GM21717 (cell line): ENCODE data around the gene NRN1L.

Experiments used
- ATAC-seq: cut with Tn5 transposase; IDR thresholded peaks from one replicate; pipeline ENCODE4 v1.9.1; 2021; ENCODE audit warnings: mild to moderate bottlenecking, moderate library complexity; ENCODE audit not compliant: unreplicated experiment

Gene NRN1L

GRCh38 chr16:67934306-67935100 is 49.8 kb downstream of the NRN1L start:
- ATAC-seq, result no peak

GRCh38 chr16:67935101-67935401 is 50.4 kb downstream of the NRN1L start:
- no peak for ATAC-seq

GRCh38 chr16:67935402-67936123 is 50.9 kb downstream of the NRN1L start:
- peak; percentile 84 for ATAC-seq
